ENCODE results near the gene BLNK. TPM values are rescaled to one million over a fixed set of nuclear protein-coding genes. Genes with fewer than 3 reads are reported as not detected.

The BLNK gene
- total RNA-seq, 1 donor from 2014 or later, result 56.4 TPM

Other genes with a start within 250 kb of the BLNK start
- 7.2 TPM for gene CCNJ, start 228.0 kb downstream of the BLNK start, total RNA-seq
- gene ZNF518A, start 141.3 kb downstream of the BLNK start, total RNA-seq, result 40.1 TPM
- gene DNTT, start 32.9 kb upstream of the BLNK start, total RNA-seq, result not detected
- not detected for gene OPALIN, start 87.4 kb upstream of the BLNK start, total RNA-seq
- gene TLL2, start 242.4 kb upstream of the BLNK start, total RNA-seq, result 0.96 TPM

Data from ureter (tissue), 1 donor.